ENCODE results near the gene COX18. TPM values are rescaled to one million over a fixed set of nuclear protein-coding genes. Genes with fewer than 3 reads are reported as not detected.
A peak's percentile ranks its signal among the peaks of the same experiment; 100 is the strongest.

COX18 gene
- total RNA-seq, 1 experiment from 2014 or later, result 13.0 TPM

GRCh38 chr4:73053974-73054480 is 15.5 kb downstream of the COX18 start:
- no peak for DNase-seq (ENCODE audit: low read depth)

GRCh38 chr4:73053076-73053475 is 16.4 kb downstream of the COX18 start:
- DNase-seq (ENCODE audit: low read depth), result no peak

- DNase-seq (ENCODE audit: low read depth), result no peak
These were observed 17.9 kb downstream of the COX18 start for GRCh38 chr4:73051625-73052024.

GRCh38 chr4:73045879-73046278 is 23.6 kb downstream of the COX18 start:
- DNase-seq (ENCODE audit: low read depth), result no peak

GRCh38 chr4:73037057-73037456 is 32.5 kb downstream of the COX18 start:
- no peak for DNase-seq (ENCODE audit: low read depth)

GRCh38 chr4:73036123-73036522 is 33.4 kb downstream of the COX18 start:
- DNase-seq (ENCODE audit: low read depth), result no peak

GRCh38 chr4:73034896-73035295 is 34.6 kb downstream of the COX18 start:
- DNase-seq (ENCODE audit: low read depth), result peak; percentile 37

GRCh38 chr4:73028621-73029020 is 40.9 kb downstream of the COX18 start:
- no peak for DNase-seq (ENCODE audit: low read depth)

- DNase-seq (ENCODE audit: low read depth), result peak; percentile 47
These were observed 47.9 kb downstream of the COX18 start for GRCh38 chr4:73021634-73022033.

- DNase-seq (ENCODE audit: low read depth), result peak; percentile 38
These were observed 50.0 kb downstream of the COX18 start for GRCh38 chr4:73019462-73020047.

- DNase-seq (ENCODE audit: low read depth), result no peak
These were observed 50.9 kb downstream of the COX18 start for GRCh38 chr4:73018595-73018994.

- DNase-seq (ENCODE audit: low read depth), result no peak
These were observed 56.2 kb downstream of the COX18 start for GRCh38 chr4:73013310-73013709.

- DNase-seq (ENCODE audit: low read depth), result no peak
These were observed 56.8 kb downstream of the COX18 start for GRCh38 chr4:73012673-73013072.

- no peak for DNase-seq (ENCODE audit: low read depth)
These were observed 57.9 kb downstream of the COX18 start for GRCh38 chr4:73011629-73011985.

GRCh38 chr4:73010789-73011628 is 58.5 kb downstream of the COX18 start:
- DNase-seq (ENCODE audit: low read depth), result no peak

- no peak for DNase-seq (ENCODE audit: low read depth)
These were observed 61.9 kb downstream of the COX18 start for GRCh38 chr4:73007526-73008100.

GRCh38 chr4:73006286-73006990 is 63.1 kb downstream of the COX18 start:
- DNase-seq (ENCODE audit: low read depth), result no peak

- no peak for DNase-seq (ENCODE audit: low read depth)
These were observed 64.0 kb downstream of the COX18 start for GRCh38 chr4:73005514-73005913.
